GM12872 (cell line): ENCODE data around the gene ANKRD39.

Source experiments
- CTCF ChIP-seq: IDR thresholded peaks from 3 replicates; pipeline ENCODE4 v1.5.1; 2011; ENCODE audit warnings: low read depth, mild to moderate bottlenecking, low read length, moderate library complexity; ENCODE audit not compliant: insufficient read depth

The ANKRD39 gene

GRCh38 chr2:96868555-96869280 lies 10.9 kb upstream of the ANKRD39 start:
- TF ChIP-seq CTCF: peak; percentile 67

GRCh38 chr2:96867756-96868554 lies 10.1 kb upstream of the ANKRD39 start:
- TF ChIP-seq CTCF: no peak

DNA sequence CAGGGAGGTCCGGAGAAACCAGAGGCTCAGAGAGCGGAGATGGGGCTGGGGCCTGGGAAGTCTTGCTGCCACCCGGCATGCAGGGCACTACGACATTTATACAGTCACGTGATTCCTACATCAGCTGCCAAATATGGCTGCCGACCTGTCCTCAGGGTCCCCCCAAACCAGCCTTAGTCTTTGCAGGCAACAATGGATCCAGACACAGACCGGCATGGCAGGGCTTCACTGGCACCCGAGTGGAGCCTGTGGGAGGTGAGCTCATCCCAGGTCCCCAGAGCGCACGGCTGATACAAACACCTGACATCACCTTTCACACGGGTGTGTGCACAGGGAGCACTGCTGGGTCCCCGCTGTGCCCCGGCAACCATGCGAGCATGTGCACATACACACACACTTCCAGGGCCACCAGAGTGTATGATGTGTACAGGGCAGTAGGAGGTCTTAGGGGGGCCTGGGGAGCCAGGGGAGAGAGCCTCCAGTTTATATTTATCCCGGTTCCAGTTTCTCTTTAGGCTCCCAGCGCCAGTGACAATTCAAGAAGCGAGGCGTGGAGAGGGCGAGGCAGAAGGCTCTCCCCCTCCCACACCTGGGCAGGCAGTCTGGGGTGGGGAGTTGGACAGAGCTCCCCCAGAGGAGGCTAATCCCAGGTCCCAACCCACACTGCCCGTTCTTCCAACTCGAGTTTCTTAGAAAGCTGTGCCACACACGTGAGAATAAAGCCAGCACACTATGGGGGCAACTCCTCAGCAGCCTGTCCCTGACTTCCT lies 9.4 kb upstream of the ANKRD39 start:
- no peak for TF ChIP-seq CTCF

GRCh38 chr2:96866586-96866985 lies 8.8 kb upstream of the ANKRD39 start:
- TF ChIP-seq CTCF: no peak

GRCh38 chr2:96866149-96866548 lies 8.3 kb upstream of the ANKRD39 start:
- no peak for TF ChIP-seq CTCF

DNA sequence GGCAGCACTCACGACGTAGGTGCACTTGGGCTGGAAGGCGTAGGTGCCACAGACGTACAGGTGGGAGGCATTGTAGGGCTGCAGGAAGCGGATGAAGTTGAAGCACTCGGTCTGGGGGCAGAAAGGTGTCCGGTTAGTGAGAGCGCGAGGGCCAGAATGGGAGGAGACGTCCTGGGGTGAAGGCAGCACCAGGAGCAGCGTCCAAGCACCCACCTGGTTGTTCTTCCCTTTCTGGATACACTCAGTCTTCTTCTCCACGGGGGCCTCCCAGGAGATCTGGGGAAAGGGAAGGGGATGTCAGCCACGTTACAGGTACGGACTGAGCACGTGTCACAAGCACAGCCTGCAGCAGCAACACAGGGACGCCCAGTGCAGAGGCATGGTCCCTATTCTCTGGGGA lies 7.8 kb upstream of the ANKRD39 start:
- no peak for TF ChIP-seq CTCF
